K562 (cell line): ENCODE measurements around the gene RCOR2. TPM values are rescaled to one million over a fixed set of nuclear protein-coding genes. Genes with fewer than 3 reads are reported as not detected.
A peak's percentile ranks its signal among the peaks of the same experiment; 100 is the strongest.

Experiments
- BRCA1 ChIP-seq, 2 experiments: fragments of 450-650 bp in 1 of 2; sonication (generic) in 1 of 2; formaldehyde crosslinking in 1 of 2; IDR thresholded peaks; 2 replicates each; pipeline versions ENCODE4 v1.5.0 to v1.6.1; 2017 to 2020; ENCODE audit warnings: mild to moderate bottlenecking in 1 of 2, missing genetic modification reagents in 1 of 2
- CTBP1 ChIP-seq: fragments of 450-650 bp; IDR thresholded peaks from 2 replicates; pipeline ENCODE4 v1.6.1; 2016; ENCODE audit warnings: borderline replicate concordance
- HOXB6 ChIP-seq: fragments of 250-450 bp; sonication (Bioruptor Pico); IDR thresholded peaks from 2 replicates; pipeline ENCODE4 v1.5.1; 2022; ENCODE audit warnings: mild to moderate bottlenecking, borderline replicate concordance
- KLF6 ChIP-seq: fragments of 250-450 bp; sonication (Bioruptor Pico); IDR thresholded peaks from 2 replicates; pipeline ENCODE4 v1.4.0; 2020; ENCODE audit warnings: mild to moderate bottlenecking, moderate library complexity, borderline replicate concordance
- NCOA1 ChIP-seq: fragments of 450-650 bp; IDR thresholded peaks from 2 replicates; pipeline ENCODE4 v1.6.1; 2016; ENCODE audit warnings: low read depth
- POLR2AphosphoS2 ChIP-seq: IDR thresholded peaks from 2 replicates; pipeline ENCODE4 v1.6.1; 2012; ENCODE audit warnings: low read length, improper control_type of control experiment
- RBM14 ChIP-seq: fragments of 200-400 bp; formaldehyde crosslinking; IDR thresholded peaks from 2 replicates; pipeline ENCODE4 v1.6.1; 2018; ENCODE audit warnings: low read depth, mild to moderate bottlenecking, low read length, moderate library complexity, borderline replicate concordance; ENCODE audit not compliant: insufficient read depth
- RHOXF2B ChIP-seq: fragments of 250-450 bp; sonication (Bioruptor Pico); conservative IDR thresholded peaks from 2 replicates; pipeline ENCODE4 v1.5.1; 2021
- SAFB2 ChIP-seq: fragments of 200-400 bp; formaldehyde crosslinking; IDR thresholded peaks from 2 replicates; pipeline ENCODE4 v1.6.1; 2018; ENCODE audit warnings: borderline replicate concordance, low read length, low read depth, moderate library complexity; ENCODE audit not compliant: severe bottlenecking
- TBP ChIP-seq: optimal IDR thresholded peaks from 2 replicates; pipeline ENCODE3; 2011; ENCODE audit warnings: low read depth, low read length, improper control_type of control experiment
- ZBED1 ChIP-seq: IDR thresholded peaks from 2 replicates; pipeline ENCODE4 v1.6.1; 2014
- ZBTB8A ChIP-seq: fragments of 450-650 bp; IDR thresholded peaks from 2 replicates; pipeline ENCODE4 v1.6.1; 2018; ENCODE audit warnings: mild to moderate bottlenecking, moderate library complexity; ENCODE audit not compliant: partially characterized antibody
- ZNF766 ChIP-seq: fragments of 200-800 bp; sonication (Bioruptor generic); conservative IDR thresholded peaks from 2 replicates; pipeline ENCODE4 v1.6.1; 2016; ENCODE audit warnings: missing genetic modification characterization, missing compliant biosample characterization
- polyA plus RNA-seq, 8 experiments: library from polyadenylated mRNA; depleted of rRNA in 4 of 8; stranded (reverse) in 5 of 8; unstranded in 3 of 8; fragments of >200 nt; fragmentation: Nextera tagmentation in 2 of 8; fragmentation: Illumina TruSeq in 1 of 8; extraction: Ambion mirVana in 2 of 8; extraction: Trizol in 1 of 8; gene quantifications; 2 replicates each; pipeline versions ENCODE4 v1.2.1 to v1.2.3, GENCODE V29; 2011 to 2014; ENCODE audit warnings: inconsistent platforms in 1 of 8, missing spikeins in 1 of 8
- total RNA-seq, 7 experiments: library from RNA; depleted of rRNA in 6 of 7; stranded (reverse); fragments of >200 nt in 6 of 7; fragmentation: Illumina TruSeq in 2 of 7; extraction: Trizol in 2 of 7; gene quantifications; 2 replicates each; pipeline versions ENCODE4 v1.2.1 to v1.2.3, GENCODE V29; 2011 to 2021; ENCODE audit warnings: low replicate concordance in 1 of 7
- TF ChIP-seq, protein P1 (sequence below): fragments of 150-350 bp; conservative IDR thresholded peaks from 2 replicates; pipeline ENCODE4 v1.6.1; 2014; ENCODE audit warnings: low read length
- TF ChIP-seq, protein P2 (sequence below), 2 experiments: IDR thresholded peaks; 2 replicates each; pipeline ENCODE4 v1.6.1; 2012; ENCODE audit warnings: improper control_type of control experiment in 2 of 2, low read depth in 2 of 2, low read length in 2 of 2, borderline replicate concordance in 1 of 2
- TF ChIP-seq, protein P3 (sequence below): fragments of 250-450 bp; sonication (Bioruptor Pico); IDR thresholded peaks from 2 replicates; pipeline ENCODE4 v1.8.0; 2021; ENCODE audit warnings: moderate library complexity, mild to moderate bottlenecking, inconsistent platforms

Gene RCOR2
- total and polyA plus RNA-seq, 9 of the 15 experiments (the other 6 are each of a cell fraction or from before 2014, with no cell fraction given), result 0.04 to 6.5 (median 2.5) TPM; not detected in 1

DNA sequence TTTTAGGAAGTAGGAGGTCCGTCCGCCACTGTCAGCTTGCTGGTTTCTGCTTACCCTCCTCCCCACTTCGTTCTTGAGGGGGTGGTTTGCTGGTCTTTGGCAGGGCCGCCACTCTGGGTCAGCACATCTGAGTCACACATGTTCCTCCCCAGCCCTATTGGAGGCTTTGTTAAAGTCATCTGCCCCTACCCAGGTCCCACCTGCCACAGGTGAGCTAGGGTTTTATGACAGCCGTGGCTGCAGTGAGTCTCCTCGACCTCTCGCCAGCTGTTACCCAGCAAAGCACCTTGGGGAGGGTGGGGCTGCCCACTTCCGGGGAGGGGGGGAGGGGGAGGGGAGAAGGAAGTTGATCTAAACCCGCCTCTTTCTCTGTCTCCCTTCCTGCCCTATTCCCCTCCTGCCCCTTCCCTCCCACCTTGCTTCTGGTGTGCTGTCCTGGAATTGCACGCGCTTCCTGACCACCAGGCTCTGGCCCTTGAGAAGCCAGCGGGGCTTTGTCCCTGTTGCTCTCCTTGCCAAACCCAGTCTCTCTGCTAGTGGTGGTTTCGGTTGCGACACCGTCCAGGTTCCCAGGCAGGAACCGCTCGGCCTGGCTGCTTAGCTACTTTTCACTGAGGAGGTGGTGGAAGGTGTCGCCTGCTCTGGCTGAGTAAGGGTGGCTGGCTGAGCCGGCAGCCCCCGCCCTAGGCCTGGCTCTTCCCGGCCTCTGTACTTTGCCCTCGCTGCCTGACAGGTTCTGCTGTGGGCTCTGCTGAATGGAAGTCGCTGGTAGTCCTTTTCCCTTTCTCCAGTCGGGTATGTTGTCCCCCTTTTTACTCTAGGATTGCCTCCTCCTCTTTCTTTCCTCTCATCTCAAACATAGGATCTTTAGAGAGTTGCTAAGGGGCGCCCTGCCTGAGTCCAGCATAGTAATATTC is 28.5 kb downstream of the RCOR2 start (continued):
- TF ChIP-seq POLR2AphosphoS2 (no peak), RBM14 (no peak), HOXB6 (no peak), KLF6 (CRISPR knock-in tag) (no peak), BRCA1 (IDR thresholded peaks at IDR 0.05) (no peak), BRCA1 (CRISPR knock-in tag; IDR thresholded peaks at IDR 0.05) (no peak), CTBP1 (peak; percentile 42; the same call in 1 of the 2 replicates), ZBED1 (no peak), SAFB2 (no peak), ZBTB8A (no peak), RHOXF2B (CRISPR knock-in tag) (no peak), NCOA1 (no peak), ZNF766 (CRISPR knock-in tag) (peak; percentile 13; the same call in 1 of the 2 replicates), TBP (peak; percentile 36)
- TF ChIP-seq, protein P1, sequence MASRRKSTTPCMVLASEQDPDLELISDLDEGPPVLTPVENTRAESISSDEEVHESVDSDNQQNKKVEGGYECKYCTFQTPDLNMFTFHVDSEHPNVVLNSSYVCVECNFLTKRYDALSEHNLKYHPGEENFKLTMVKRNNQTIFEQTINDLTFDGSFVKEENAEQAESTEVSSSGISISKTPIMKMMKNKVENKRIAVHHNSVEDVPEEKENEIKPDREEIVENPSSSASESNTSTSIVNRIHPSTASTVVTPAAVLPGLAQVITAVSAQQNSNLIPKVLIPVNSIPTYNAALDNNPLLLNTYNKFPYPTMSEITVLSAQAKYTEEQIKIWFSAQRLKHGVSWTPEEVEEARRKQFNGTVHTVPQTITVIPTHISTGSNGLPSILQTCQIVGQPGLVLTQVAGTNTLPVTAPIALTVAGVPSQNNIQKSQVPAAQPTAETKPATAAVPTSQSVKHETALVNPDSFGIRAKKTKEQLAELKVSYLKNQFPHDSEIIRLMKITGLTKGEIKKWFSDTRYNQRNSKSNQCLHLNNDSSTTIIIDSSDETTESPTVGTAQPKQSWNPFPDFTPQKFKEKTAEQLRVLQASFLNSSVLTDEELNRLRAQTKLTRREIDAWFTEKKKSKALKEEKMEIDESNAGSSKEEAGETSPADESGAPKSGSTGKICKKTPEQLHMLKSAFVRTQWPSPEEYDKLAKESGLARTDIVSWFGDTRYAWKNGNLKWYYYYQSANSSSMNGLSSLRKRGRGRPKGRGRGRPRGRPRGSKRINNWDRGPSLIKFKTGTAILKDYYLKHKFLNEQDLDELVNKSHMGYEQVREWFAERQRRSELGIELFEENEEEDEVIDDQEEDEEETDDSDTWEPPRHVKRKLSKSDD, result no peak
- TF ChIP-seq, protein P2, sequence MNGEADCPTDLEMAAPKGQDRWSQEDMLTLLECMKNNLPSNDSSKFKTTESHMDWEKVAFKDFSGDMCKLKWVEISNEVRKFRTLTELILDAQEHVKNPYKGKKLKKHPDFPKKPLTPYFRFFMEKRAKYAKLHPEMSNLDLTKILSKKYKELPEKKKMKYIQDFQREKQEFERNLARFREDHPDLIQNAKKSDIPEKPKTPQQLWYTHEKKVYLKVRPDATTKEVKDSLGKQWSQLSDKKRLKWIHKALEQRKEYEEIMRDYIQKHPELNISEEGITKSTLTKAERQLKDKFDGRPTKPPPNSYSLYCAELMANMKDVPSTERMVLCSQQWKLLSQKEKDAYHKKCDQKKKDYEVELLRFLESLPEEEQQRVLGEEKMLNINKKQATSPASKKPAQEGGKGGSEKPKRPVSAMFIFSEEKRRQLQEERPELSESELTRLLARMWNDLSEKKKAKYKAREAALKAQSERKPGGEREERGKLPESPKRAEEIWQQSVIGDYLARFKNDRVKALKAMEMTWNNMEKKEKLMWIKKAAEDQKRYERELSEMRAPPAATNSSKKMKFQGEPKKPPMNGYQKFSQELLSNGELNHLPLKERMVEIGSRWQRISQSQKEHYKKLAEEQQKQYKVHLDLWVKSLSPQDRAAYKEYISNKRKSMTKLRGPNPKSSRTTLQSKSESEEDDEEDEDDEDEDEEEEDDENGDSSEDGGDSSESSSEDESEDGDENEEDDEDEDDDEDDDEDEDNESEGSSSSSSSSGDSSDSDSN (IDR thresholded peaks at IDR 0.05; ENCODE audit: borderline replicate concordance in 1 of 2, low read depth in 2 of 2, low read length in 2 of 2), result peak in 1 of 2 experiments; percentile 63; a peak in 1 of 4 replicates
- TF ChIP-seq, protein P3, sequence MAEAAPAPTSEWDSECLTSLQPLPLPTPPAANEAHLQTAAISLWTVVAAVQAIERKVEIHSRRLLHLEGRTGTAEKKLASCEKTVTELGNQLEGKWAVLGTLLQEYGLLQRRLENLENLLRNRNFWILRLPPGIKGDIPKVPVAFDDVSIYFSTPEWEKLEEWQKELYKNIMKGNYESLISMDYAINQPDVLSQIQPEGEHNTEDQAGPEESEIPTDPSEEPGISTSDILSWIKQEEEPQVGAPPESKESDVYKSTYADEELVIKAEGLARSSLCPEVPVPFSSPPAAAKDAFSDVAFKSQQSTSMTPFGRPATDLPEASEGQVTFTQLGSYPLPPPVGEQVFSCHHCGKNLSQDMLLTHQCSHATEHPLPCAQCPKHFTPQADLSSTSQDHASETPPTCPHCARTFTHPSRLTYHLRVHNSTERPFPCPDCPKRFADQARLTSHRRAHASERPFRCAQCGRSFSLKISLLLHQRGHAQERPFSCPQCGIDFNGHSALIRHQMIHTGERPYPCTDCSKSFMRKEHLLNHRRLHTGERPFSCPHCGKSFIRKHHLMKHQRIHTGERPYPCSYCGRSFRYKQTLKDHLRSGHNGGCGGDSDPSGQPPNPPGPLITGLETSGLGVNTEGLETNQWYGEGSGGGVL (CRISPR knock-in tag), result no peak
